ENCODE data around the gene HOXA9.

DNA sequence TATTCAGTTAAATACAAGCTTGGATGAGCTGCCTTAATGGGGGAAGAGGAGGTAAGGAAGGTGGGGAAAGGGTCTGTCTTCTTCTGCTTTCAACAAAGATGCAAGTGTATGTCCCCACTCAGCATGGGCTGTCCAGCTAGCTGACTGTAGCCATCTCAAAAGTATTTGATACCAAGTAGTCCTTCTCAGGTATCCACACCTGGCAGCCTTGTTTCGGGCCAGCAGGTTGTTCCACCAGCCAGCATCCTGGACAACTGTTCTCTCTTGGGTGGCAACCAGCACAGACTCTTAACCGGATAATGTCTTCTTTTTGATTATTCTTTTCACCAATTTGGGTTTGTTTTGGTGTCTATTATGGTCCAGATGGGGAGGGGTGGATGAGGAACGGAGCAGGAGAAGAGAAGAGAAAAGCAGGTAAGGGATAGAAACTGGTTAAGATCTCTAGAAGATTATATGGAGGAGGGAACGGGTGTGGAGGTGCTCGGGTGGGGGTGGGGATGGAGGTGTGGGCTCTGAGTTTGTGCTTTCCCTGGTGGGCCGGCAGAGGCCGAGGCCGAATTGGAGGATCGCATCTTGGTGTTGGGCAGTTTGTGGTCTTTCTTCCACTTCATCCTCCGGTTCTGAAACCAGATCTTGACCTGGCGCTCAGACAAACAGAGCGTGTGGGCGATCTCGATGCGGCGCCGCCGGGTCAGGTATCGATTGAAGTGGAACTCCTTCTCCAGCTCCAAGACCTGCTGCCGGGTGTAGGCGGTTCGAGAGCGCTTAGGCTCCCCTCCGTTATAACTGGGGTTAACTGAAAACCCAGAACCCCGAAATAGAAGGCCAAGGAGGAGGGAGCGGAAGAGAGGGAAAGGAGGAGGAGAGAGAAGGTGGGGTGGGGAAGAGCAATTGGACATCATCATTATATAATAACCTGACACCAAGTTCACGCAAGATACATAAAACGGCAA is 36.3 kb downstream of the HOXA9 start:
- no peak for TF ChIP-seq POLR2A (IDR thresholded peaks at IDR 0.05)
- TF ChIP-seq, protein P1, sequence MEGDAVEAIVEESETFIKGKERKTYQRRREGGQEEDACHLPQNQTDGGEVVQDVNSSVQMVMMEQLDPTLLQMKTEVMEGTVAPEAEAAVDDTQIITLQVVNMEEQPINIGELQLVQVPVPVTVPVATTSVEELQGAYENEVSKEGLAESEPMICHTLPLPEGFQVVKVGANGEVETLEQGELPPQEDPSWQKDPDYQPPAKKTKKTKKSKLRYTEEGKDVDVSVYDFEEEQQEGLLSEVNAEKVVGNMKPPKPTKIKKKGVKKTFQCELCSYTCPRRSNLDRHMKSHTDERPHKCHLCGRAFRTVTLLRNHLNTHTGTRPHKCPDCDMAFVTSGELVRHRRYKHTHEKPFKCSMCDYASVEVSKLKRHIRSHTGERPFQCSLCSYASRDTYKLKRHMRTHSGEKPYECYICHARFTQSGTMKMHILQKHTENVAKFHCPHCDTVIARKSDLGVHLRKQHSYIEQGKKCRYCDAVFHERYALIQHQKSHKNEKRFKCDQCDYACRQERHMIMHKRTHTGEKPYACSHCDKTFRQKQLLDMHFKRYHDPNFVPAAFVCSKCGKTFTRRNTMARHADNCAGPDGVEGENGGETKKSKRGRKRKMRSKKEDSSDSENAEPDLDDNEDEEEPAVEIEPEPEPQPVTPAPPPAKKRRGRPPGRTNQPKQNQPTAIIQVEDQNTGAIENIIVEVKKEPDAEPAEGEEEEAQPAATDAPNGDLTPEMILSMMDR (IDR thresholded peaks at IDR 0.05 in 8 of 11, conservative IDR thresholded peaks at IDR 0.05 in 3 of 11) = no peak
